ENCODE measurements around the gene COL5A1.
"Not testable (repeated sequence)": the region's sequence is repeated elsewhere in the genome, so short reads cannot be mapped to it uniquely, and the experiment has no call there.

COL5A1 gene

GRCh38 chr9:134694714-134695113 is 53.1 kb downstream of the COL5A1 start:
- DNase-seq: no peak

- no peak for DNase-seq
Observed at GRCh38 chr9:134695144-134695543, 53.5 kb downstream of the COL5A1 start.

- DNase-seq: no peak
Observed at GRCh38 chr9:134696433-134696832, 54.8 kb downstream of the COL5A1 start.

- DNase-seq: no peak
Observed at GRCh38 chr9:134698111-134698510, 56.5 kb downstream of the COL5A1 start.

GRCh38 chr9:134698587-134699342 is 57.2 kb downstream of the COL5A1 start:
- DNase-seq: no peak

GRCh38 chr9:134699343-134699740 is 57.7 kb downstream of the COL5A1 start:
- DNase-seq: no peak

GRCh38 chr9:134700636-134701350 is 59.2 kb downstream of the COL5A1 start:
- DNase-seq: no peak

- DNase-seq: no peak
Observed at GRCh38 chr9:134701581-134702259, 60.1 kb downstream of the COL5A1 start.

GRCh38 chr9:134702291-134702690 is 60.7 kb downstream of the COL5A1 start:
- DNase-seq: no peak

- not testable (repeated sequence) for DNase-seq
Observed at GRCh38 chr9:134703730-134704114, 62.1 kb downstream of the COL5A1 start.

- no peak for DNase-seq
Observed at GRCh38 chr9:134704498-134704897, 62.9 kb downstream of the COL5A1 start.

GRCh38 chr9:134705786-134706185 is 64.2 kb downstream of the COL5A1 start:
- no peak for DNase-seq

- no peak for DNase-seq
Observed at GRCh38 chr9:134706522-134706921, 64.9 kb downstream of the COL5A1 start.

GRCh38 chr9:134707031-134707680 is 65.6 kb downstream of the COL5A1 start:
- DNase-seq: no peak

- DNase-seq: no peak
Observed at GRCh38 chr9:134707731-134708671, 66.4 kb downstream of the COL5A1 start.

GRCh38 chr9:134708672-134709038 is 67.1 kb downstream of the COL5A1 start:
- DNase-seq: no peak

- DNase-seq: no peak
Observed at GRCh38 chr9:134709512-134710270, 68.1 kb downstream of the COL5A1 start.

- DNase-seq: no peak
Observed at GRCh38 chr9:134710271-134710540, 68.6 kb downstream of the COL5A1 start.

- no peak for DNase-seq
Observed at GRCh38 chr9:134710901-134711300, 69.3 kb downstream of the COL5A1 start.

- no peak for DNase-seq
Observed at GRCh38 chr9:134712243-134712642, 70.6 kb downstream of the COL5A1 start.

GRCh38 chr9:134712926-134713325 is 71.3 kb downstream of the COL5A1 start:
- no peak for DNase-seq

- DNase-seq: not testable (repeated sequence)
Observed at GRCh38 chr9:134715536-134715935, 73.9 kb downstream of the COL5A1 start.

Measured in GOT3 (cell line).